ENCODE results near the gene AFAP1L1.

Gene AFAP1L1

DNA sequence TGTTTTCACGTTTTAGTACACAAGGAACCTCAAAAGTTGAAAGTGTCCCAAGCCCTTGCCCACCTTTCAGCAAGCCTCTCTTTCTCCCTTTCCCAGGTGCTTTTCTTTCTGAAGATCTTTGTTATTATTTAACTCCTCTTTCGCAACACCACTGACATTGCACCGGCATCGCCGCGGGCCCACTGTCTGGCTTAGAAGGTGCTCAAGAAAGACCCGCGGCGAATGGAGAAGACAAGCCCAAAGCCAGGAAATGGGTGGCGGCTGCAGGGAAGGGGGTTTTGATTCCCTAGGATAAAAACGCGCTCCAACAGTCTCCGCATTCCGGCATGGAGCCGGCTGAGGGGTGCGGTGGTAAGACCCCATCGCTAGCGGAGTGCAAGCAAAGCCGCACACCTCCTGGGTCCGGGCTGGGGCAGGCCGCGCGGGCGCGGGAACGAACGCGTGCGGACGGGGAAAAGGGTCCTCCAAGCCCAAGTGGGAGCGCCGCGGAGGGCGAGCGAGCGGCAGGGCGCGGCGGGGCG lies 404 bp upstream of the AFAP1L1 start (continued):
- TF ChIP-seq ZNF121 (tag by site-specific recombination; IDR thresholded peaks at IDR 0.05), result no peak
- TF ChIP-seq ZNF747 (tag by site-specific recombination; IDR thresholded peaks at IDR 0.05), result no peak
- no peak for TF ChIP-seq ZNF138 (tag by site-specific recombination; IDR thresholded peaks at IDR 0.05; ENCODE audit: borderline replicate concordance)
- TF ChIP-seq ZNF174 (tag by site-specific recombination; IDR thresholded peaks at IDR 0.05), result no peak
- no peak for TF ChIP-seq KLF7 (tag by site-specific recombination; IDR thresholded peaks at IDR 0.05; ENCODE audit: borderline replicate concordance)
- TF ChIP-seq, protein P1, sequence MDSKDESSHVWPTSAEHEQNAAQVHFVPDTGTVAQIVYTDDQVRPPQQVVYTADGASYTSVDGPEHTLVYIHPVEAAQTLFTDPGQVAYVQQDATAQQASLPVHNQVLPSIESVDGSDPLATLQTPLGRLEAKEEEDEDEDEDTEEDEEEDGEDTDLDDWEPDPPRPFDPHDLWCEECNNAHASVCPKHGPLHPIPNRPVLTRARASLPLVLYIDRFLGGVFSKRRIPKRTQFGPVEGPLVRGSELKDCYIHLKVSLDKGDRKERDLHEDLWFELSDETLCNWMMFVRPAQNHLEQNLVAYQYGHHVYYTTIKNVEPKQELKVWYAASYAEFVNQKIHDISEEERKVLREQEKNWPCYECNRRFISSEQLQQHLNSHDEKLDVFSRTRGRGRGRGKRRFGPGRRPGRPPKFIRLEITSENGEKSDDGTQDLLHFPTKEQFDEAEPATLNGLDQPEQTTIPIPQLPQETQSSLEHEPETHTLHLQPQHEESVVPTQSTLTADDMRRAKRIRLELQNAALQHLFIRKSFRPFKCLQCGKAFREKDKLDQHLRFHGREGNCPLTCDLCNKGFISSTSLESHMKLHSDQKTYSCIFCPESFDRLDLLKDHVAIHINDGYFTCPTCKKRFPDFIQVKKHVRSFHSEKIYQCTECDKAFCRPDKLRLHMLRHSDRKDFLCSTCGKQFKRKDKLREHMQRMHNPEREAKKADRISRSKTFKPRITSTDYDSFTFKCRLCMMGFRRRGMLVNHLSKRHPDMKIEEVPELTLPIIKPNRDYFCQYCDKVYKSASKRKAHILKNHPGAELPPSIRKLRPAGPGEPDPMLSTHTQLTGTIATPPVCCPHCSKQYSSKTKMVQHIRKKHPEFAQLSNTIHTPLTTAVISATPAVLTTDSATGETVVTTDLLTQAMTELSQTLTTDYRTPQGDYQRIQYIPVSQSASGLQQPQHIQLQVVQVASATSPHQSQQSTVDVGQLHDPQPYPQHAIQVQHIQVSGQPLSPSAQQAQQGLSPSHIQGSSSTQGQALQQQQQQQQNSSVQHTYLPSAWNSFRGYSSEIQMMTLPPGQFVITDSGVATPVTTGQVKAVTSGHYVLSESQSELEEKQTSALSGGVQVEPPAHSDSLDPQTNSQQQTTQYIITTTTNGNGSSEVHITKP (tag by site-specific recombination; IDR thresholded peaks at IDR 0.05), result peak; percentile 12; the same call in 1 of the 2 replicates
- TF ChIP-seq, protein P2, sequence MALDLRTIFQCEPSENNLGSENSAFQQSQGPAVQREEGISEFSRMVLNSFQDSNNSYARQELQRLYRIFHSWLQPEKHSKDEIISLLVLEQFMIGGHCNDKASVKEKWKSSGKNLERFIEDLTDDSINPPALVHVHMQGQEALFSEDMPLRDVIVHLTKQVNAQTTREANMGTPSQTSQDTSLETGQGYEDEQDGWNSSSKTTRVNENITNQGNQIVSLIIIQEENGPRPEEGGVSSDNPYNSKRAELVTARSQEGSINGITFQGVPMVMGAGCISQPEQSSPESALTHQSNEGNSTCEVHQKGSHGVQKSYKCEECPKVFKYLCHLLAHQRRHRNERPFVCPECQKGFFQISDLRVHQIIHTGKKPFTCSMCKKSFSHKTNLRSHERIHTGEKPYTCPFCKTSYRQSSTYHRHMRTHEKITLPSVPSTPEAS (tag by site-specific recombination; IDR thresholded peaks at IDR 0.05), result no peak
- TF ChIP-seq ZNF529 (tag by site-specific recombination; IDR thresholded peaks at IDR 0.05; ENCODE audit: insufficient replicate concordance), result no peak
- no peak for TF ChIP-seq ZNF600 (tag by site-specific recombination; IDR thresholded peaks at IDR 0.05)
- TF ChIP-seq KLF8 (tag by site-specific recombination; IDR thresholded peaks at IDR 0.05), result 0 out of 2 replicates have a peak, but pooled peaks have one; percentile 11
- TF ChIP-seq ZNF623 (tag by site-specific recombination; IDR thresholded peaks at IDR 0.05), result no peak
- TF ChIP-seq IKZF3 (tag by site-specific recombination; IDR thresholded peaks at IDR 0.05), result 0 out of 2 replicates have a peak, but pooled peaks have one; percentile 31
- TF ChIP-seq SCRT2 (tag by site-specific recombination; IDR thresholded peaks at IDR 0.05), result no peak
- no peak for TF ChIP-seq OSR2 (tag by site-specific recombination; IDR thresholded peaks at IDR 0.05)
- TF ChIP-seq ZNF324 (tag by site-specific recombination; IDR thresholded peaks at IDR 0.05), result no peak
- 0 out of 2 replicates have a peak, but pooled peaks have one; percentile 17 for TF ChIP-seq PRDM1 (tag by site-specific recombination; IDR thresholded peaks at IDR 0.05)
- TF ChIP-seq ZNF664 (tag by site-specific recombination; IDR thresholded peaks at IDR 0.05), result no peak
- no peak for TF ChIP-seq ZNF311 (tag by site-specific recombination; IDR thresholded peaks at IDR 0.05; ENCODE audit: borderline replicate concordance)
- no peak for TF ChIP-seq SP7 (tag by site-specific recombination; IDR thresholded peaks at IDR 0.05)
- TF ChIP-seq ZNF175 (tag by site-specific recombination; IDR thresholded peaks at IDR 0.05), result no peak
- no peak for TF ChIP-seq ZNF248 (tag by site-specific recombination; IDR thresholded peaks at IDR 0.05)
- TF ChIP-seq, protein P3, sequence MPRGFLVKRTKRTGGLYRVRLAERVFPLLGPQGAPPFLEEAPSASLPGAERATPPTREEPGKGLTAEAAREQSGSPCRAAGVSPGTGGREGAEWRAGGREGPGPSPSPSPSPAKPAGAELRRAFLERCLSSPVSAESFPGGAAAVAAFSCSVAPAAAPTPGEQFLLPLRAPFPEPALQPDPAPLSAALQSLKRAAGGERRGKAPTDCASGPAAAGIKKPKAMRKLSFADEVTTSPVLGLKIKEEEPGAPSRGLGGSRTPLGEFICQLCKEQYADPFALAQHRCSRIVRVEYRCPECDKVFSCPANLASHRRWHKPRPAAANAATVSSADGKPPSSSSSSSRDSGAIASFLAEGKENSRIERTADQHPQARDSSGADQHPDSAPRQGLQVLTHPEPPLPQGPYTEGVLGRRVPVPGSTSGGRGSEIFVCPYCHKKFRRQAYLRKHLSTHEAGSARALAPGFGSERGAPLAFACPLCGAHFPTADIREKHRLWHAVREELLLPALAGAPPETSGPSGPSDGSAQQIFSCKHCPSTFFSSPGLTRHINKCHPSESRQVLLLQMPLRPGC (tag by site-specific recombination; IDR thresholded peaks at IDR 0.05), result no peak
- TF ChIP-seq ZFHX2 (tag by site-specific recombination; conservative IDR thresholded peaks at IDR 0.05), result no peak
- TF ChIP-seq YY2 (tag by site-specific recombination; IDR thresholded peaks at IDR 0.05), result no peak
- 0 out of 2 replicates have a peak, but pooled peaks have one; percentile 47 for TF ChIP-seq ZNF366 (tag by site-specific recombination; conservative IDR thresholded peaks at IDR 0.05)
- TF ChIP-seq, protein P4, sequence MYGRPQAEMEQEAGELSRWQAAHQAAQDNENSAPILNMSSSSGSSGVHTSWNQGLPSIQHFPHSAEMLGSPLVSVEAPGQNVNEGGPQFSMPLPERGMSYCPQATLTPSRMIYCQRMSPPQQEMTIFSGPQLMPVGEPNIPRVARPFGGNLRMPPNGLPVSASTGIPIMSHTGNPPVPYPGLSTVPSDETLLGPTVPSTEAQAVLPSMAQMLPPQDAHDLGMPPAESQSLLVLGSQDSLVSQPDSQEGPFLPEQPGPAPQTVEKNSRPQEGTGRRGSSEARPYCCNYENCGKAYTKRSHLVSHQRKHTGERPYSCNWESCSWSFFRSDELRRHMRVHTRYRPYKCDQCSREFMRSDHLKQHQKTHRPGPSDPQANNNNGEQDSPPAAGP (tag by site-specific recombination; IDR thresholded peaks at IDR 0.05), result peak; percentile 44; the same call in 1 of the 2 replicates
- no peak for TF ChIP-seq ZNF530 (tag by site-specific recombination; IDR thresholded peaks at IDR 0.05; ENCODE audit: low read depth)
- no peak for TF ChIP-seq KLF16 (tag by site-specific recombination; IDR thresholded peaks at IDR 0.05)

All from HEK293 (cell line).